Limb (tissue), 2 donors: ENCODE measurements around the gene MSL3B.
"Not testable (repeated sequence)": the region's sequence is repeated elsewhere in the genome, so short reads cannot be mapped to it uniquely, and the experiment has no call there.

Source experiments
- DNase-seq, 2 donors: peaks; one replicate each; pipeline ENCODE4 v3.0.0-alpha.2; 2016; ENCODE audit errors: extremely low spot score in 2 of 2

Gene MSL3B

DNA sequence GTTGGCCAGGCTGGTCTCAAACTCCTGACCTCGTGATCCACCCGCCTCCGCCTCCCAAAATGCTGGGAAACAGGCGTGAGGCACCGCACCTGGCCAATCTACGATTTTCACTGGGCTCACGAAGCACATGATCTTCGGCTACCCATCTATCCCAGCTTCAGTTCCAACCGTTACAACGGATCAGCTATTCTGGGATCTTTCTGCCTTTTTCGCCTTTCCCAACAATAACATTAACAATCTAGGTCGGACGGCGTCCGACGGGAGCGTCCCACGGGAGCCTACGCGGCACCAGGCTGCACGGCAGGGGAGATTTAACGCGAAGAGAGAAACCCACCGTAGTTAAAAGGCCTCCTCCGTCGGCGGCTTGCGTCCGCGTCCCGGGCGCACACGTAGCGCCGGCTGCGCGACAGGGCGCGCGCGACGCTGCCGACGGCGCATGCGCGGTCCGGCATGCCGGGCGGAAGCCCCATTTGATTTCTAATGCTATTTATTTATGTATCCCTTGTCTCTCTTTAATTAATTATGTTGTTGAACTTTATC, at the start of gene MSL3B:
Gene MSL3B, minus strand, starts transcription at position 394 of the 540 bp plus-strand sequence.
- DNase-seq: peak; percentile 27 to 62

DNA sequence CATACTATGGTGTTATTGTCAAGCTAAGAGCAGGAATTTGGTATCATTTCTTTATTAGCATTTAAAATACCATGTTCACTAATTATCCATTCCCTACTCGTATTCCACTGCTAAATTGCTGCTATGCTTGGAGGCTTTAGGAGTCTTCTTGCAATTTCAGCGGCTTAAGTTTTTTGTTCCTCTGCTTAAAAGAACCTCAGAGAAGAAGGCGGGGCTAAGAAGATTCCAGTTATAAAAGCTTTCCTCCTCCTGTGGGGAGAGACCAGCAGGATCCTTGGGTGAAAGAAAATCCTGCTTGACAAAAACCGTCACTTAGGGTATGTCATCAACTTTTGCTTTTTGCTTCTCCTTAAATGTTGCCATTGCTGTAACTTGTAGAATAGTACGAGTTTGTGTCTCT, 48.9 kb upstream of the MSL3B start, which contains the start of gene TRPM8:
Gene TRPM8, plus strand, starts transcription at position 258 of the 400 bp plus-strand sequence. CDS start 9,165 bp downstream, outside the sequence.
- DNase-seq: no peak

DNA sequence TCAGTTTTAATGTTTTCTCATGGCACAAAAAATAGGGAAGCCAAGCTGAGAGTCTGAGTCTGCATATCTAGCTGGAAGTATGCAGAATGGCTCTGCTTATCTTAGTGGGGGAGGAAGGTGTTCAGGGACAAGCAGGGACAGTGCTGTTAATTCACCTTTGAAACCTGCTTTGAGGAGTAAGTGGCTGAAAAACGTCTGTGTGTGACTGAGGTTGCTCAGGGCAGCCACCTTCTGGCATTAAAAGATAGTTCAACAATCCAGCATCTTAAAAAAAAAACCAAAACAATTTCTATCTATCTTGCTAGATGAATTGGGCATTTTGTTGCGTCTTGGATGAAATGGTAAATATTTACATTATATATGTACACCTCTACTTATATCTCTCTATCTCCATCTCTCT, 46.9 kb upstream of the MSL3B start:
- DNase-seq: no peak

DNA sequence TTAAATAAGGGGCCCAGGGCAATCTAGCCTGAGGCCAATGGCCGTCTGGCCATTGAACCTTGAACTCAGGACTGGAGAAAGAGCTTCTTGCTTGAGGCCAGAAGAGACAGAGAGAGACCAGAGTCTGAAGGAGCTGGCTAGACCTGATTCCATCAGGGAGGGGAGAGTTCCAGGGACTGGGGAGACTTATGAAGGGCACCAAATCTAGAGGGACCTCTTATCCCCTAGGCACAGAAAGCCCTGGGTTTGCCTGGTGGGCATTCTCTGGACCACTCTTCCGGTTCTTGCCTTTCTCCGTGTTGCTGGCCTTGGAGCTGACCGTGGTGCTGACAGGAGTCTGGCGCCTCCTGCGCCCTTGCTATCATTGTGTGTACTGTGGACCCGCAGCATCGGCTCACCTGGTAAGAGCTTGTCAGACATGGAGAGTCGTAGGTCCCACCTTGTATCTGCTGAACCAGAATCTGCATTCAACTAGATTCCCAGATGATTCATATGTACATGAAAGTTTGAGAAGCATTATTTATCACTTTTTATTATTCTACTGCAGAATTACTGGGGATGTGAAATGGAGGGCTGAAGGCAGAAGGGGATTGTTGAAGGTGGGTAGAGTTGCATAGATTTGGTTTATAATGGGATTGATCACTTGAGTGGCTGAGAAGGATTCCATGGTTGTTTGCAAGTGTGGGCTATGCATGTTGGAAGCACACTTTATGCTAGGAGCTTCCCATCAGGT, 44.7 kb upstream of the MSL3B start:
- DNase-seq: peak; percentile 49 to 75

DNA sequence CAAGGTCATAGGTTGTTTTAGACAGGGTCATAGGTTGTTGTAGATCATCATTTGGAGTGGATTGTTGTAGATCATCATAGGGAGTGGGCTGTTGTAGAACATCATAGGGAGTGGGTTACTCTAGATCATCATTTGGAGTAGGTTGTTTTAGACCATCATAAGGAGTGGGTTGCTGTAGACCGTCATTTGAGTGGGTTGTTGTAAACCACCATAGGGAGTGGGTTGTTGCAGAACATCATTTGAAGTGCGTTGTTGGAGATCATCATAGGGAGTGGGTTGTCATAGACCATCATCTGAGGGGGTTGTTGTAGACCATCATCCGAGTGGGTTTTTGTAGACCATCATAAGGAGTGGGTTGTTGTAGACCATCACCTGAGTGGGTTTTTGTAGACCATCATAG, 39.4 kb upstream of the MSL3B start:
- DNase-seq: no peak

DNA sequence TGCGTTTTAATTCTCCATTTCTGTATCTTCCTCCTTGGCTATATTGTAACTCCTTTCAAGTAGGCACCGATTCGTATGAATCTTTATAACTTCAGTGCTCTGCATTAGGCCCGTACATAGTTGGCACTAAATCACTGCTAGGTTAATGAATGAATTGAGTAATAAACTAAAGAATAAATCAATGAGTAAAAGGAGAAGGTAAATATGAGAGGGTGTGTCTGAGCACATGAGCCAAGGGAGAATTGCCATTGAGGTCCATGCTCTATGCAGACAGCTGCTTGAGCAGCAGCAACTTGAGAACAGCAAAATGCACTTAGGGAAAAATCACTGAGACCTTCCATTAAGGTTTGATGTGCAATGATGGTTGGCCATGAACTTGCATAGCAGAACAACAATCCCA, 37.8 kb upstream of the MSL3B start:
- DNase-seq: no peak

DNA sequence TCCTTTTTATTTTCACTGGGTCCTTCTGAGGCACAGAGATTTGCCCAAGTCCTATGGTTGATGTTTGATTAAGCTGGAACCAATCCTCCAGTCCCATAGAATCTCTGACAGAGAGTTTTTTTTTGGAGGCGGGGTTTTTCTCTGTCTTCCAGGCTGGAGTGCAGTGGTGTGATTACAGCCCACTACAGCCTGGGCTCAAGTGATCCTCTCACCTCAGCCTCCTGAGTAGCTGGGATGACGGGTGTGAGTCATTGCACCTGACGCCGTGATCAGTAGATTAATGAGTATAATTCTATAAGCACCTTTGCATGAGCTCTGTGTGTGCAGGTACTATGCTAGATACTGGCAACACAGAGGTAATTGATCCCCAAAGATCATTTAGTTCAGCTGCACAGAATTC, 33.7 kb upstream of the MSL3B start:
- no peak for DNase-seq

DNA sequence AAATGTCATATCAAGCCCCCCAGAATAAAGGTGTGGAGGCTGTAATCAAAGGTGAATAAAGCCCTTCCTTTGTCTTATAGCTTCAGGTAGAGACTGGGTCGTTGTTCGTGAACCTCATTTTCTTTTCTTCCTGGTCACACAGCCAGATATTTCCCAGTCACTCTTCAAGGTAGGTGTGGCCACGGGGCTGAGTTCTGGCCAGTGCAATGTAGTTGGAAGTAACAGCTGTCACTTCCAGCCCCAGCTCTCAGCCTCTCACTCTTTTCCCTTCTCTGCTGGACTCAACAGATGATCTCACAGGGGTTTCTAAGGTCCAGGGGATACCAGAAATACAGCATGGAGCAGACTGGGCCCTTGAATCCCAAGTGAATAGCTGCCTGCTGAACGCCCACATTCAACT, 33.2 kb upstream of the MSL3B start:
- DNase-seq: no peak

DNA sequence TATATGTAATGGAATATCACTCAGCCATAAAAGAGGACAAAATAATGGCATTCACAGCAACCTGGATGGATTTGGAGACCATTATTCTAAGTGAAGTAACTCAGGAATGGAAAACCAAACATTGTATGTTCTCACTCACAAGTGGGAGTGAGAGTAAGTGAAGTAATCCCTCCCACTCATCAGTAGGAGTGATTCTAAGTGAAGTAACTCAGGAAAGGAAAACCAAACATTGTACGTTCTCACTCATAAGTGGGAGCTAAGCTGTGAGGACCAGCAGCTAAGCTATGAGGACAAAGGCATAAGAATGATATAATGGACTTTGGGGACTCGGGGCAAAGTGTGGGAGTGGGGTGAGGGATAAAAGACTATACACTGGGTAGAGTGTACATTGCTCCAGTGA, 28.1 kb upstream of the MSL3B start:
- DNase-seq: not testable (repeated sequence)

DNA sequence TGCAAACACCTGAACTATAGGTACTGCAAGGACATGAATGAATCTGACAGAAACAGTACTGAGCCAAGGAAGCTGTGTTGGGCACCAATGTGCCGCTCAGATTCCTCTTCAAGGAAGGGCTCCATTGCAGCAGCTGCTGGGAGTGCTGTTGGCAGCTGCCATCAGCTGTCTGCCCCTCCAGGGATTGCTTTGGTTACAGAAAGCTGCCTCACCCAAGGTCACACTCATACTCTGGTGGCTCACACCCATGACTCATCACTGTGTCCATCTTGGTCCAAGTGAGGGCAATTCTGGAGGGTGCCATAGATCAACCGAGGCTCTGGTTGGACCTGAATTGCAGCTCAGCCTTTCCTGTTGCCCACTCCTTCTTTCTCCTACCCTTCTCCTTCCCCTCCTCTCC, 24.6 kb upstream of the MSL3B start:
- no peak for DNase-seq

DNA sequence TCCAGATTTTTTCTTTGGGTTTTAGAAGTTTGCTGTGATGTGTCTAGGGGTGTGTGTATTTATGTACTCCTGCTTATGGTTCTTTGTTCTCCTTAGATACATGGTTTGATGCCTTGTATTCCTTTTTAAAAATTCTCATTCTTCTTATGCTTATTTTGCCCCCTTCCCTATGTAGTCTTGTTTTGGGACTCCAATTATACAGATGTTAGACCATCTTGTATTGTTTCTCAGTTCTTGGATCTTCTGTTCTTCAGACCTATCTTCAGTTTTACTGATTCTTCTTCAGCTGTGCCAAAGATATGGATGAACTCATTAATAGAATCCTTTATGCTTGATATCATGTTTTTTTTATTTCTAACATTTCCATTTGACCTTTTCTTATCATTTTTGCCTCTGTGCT, 14.2 kb upstream of the MSL3B start:
- no peak for DNase-seq

DNA sequence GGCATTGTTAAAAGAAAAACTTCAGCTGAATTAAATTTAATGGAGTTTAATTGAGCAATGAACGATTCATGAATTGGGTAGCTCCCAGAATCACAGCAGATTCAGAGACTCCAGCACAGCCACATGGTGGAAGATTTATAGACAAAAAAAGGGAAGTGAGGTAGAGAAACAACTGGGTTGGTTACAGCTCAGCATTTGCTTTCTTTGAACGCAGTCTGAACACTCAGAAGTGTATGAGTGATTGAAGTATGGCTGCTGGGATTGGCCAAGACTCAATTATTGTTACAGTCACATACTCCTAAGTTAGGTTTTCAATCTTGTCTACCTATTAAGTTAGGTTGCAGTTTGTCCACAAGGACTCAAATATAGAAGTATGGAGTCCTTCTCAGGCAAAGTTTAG, 3.9 kb upstream of the MSL3B start:
- DNase-seq: not testable (repeated sequence)

DNA sequence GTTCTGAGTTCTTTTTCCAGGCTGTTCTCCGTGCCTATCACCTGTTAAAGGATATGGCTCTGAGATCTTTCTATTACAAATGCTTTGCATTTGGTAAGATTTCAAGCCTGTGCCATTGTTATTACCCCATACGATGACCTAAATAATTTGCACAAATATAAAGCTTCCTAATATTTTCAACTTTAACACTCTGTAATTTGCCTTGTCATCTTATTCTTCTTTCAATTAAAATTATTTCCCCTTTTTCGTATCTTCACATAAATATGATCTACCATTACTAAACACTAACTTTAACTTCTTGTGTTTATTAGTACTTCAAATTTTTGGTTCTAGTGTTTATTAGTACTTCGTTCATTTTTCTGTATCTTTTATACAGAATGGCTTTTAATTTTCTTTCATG, 3.2 kb upstream of the MSL3B start:
- DNase-seq: no peak

DNA sequence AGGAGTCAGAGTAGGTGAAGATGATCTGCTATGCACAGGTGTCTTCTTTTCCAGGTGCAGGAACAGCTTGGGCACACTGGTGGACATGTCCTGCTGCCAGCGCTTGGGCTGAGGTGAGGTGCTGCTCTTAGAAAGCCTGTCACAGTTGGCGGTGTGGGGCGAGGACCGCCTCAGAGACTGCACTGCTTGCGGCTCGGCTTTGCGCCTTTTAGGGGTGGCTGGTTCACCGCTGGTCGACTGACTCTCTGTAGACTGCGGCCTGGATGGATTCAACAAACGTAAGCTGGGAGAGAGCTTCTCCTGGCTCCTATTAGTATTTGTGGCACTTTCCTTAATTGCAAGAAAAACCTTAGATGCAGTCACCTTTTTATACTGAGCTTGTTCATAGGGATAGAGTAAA, 1.7 kb downstream of the MSL3B start:
- DNase-seq: no peak

DNA sequence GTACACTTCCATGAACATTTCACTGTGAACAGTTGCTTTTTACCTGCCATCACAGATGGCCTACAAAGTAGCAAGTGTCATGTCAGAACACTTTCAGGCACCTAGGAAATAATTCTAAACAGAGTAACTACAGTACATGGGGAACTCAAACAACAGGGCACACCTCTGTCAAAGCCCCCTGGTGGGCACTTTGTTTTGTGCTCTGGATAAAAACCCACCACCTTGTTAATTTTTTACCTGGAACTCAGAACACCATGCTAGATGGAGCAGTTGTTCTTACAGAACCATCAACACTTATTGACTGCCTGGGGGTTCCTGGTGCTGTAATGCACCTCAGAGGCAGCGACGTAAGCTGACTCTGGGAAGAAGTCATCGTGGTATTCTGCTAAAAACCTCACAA, 2.3 kb downstream of the MSL3B start:
- DNase-seq: no peak

DNA sequence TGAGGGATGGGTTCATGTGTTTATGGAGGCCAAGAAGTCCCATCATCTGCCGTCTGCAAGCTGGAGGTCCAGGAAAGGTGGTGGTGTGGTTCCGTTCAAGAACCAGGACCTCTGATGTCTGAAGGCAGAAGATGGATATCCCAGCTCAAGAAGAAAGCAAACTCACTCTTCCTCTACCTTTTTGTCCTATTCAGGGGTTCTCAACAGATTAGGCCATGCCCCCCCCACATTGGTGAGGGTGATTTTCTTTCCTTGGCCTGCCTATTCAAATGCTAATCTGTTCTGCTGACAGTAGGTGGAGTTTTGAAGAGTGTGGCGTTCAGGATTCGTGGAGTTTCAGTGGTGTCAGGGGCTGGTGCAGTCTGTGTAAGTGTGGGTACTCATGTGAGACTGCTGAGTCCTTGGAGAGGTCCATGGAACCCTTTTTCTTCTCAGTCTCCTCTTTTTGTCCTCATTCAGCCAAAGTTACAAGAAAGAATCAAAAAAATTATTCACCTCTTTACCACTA, 5.9 kb downstream of the MSL3B start:
- no peak for DNase-seq

DNA sequence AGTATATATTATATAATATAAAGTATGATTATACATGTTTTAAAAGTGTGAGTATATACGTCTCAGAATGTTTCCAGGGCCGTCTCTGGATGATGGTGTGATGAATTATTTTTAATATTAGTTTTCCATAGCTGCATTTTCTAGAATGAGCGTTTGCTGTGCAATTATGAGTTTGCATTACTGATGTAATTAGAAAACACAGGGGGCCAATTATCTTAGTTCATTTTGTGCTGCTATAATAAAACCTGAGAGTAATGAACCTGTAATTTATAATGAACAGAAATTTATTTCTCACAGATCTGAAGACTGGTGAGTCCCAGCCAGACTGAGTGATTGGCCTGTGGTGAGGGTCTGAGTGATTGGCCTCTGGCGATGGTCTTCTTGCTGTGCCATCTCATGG, 9.9 kb downstream of the MSL3B start:
- DNase-seq: no peak

DNA sequence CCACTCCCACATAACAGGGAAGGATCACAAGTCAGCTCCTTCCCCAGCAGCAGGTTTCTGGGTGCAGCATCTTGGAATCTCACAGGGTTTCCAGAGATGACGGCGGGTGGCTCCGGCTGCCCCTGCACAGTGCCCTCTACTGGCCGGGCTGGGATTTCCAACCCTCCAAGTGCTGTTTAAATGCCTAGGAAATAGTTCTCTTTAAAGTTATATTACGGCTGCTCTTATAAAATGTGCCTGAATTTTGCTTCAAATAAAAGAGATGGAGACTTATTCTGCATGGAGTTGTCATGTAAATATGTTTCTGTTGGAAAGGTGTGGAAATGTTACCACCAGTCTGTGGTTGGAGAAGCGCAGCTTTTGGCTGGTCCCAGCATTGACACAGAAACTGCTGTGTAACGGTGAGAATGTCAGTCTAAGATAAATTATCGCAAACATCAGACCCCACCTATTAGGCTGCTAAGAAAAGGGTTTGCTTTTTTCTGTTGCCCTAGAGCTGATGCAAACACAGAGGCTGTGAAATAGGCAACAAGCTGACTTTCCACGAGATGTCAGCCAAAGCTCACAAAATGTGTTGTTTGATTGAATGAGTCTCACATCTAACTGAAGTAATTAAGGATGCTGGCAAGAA, 10.6 kb downstream of the MSL3B start:
- no peak for DNase-seq

DNA sequence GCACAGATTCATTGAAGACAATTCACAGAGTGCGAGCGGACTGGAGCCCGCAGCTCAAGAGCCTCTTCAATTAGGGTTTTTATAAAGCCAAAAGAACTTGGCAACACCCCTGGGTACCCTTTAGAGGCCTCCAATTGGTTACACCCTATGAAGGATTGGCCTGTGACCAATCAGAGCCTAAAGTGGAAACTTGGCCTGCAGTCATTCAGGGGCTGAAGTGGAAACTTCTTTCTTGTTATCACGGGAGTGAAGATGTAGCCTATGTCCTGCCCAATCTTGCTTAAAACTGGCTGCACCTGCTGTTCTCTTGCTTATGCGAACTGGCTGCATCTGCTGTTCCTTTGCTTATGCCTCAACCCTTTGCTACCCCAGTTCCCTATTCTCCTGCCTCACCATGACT, 12.0 kb downstream of the MSL3B start:
- DNase-seq: no peak

DNA sequence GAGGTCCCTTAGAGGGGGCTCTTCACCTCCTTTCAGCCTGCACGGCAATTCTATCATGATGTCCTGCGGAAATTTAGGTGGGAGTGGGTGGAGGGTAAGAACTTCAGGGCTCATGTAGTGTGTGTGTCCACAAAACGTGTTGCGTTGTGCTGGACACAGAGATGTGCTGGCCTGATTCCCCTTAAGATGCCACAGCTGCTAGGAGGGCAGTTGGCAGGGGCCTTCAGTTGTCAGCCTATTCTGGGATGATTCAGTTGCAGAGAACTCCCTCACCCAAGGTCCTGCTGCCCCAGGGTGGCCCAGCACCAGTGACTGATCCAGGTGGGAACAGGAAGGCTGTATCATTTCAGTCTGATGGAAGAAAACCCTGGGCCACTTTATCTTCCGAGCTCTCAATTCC, 12.8 kb downstream of the MSL3B start:
- no peak for DNase-seq

DNA sequence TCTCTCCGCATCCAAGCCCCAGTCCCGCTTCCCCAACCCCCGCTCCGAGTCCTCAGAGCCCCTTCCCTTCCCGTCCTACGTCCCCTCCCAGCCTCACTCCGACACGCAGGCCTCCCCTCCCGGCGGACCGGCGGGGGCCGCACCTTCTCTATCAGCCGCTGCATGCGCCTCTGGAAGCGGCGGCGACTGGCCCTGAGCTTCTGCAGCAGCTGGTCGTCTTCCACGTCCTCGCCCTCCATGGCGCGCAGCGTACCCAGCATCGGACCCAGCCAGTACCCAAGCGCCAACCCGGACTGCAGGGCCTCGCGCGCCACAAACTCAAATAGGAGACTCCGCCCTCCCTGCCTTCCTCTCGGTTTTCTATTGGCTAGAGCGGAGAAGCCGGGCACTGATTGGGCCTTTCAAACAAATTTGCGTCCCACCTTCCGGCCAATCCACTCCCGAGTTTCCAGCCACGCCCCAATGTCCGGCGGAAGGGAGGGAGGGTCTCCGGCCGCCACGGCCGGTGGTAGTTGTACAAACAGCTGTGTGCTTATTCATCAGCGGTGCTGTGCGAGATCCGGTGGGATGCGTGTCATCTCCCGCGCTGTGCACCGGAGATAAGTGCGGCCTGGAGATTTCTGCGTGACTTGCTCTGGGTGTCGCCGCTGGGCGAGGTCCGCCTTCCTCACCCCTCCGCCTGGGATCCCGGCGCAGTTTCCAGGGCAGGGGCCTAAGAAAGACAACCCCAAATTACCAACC, 13.8 kb downstream of the MSL3B start, which contains the start of gene HJURP:
Gene HJURP, minus strand, starts transcription at position 295 of the 741 bp plus-strand sequence. Its CDS starts 35 bp downstream, at position 260.
- DNase-seq: peak; percentile 93 to 97

DNA sequence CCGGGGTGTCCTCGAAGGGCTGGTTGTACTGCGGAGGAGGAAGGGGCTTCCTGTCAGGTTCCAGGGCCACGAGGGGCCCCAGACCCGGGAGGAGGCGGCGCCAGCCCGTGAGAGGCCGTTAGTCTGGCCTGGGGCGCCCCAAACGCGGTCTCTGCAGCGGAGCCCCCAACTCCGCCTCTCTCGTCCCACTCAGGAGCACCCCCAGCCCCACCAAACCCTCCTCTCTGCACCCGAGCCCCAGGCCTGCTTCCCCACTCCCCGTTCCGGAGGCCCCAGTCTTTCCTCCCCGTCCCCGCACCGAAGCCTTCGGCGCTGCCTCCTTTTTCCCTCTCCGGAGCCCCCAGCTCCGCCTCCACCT, 14.3 kb downstream of the MSL3B start:
- no peak for DNase-seq
